ENCODE results near the gene HRG. TPM values are rescaled to one million over a fixed set of nuclear protein-coding genes. Genes with fewer than 3 reads are reported as not detected.

The HRG gene
- total RNA-seq, 1 experiment from 2014 or later = 1.3 TPM

DNA sequence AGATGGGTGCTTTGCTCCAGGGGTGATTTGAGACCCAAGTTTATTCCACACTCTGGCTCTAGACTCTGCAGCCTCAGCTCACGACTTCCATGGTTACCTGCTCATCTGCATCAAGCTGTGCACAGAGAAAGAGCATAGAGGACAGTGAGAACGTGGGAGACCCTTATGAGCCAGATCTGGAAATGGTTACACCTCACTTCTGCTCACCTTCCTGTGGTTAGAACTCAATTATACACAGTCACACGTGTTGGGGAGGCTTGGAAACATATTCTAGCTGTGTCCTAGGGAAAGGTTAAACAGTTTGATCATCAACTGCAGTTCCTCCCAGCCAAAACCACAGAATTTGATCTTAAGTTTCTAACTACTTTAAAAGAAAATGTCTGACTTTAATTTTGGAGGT, 23.8 kb upstream of the HRG start:
- ChIA-PET POLR2A (ENCODE audit: unreplicated experiment) (no interaction called here), CTCF (no interaction called here)
- H3K9me2 ChIP-seq (ENCODE audit: insufficient read depth) = no peaks in the 10 kb centered on the region
- no peak for DNase-seq
- intact Hi-C loops (cut with micrococcal nuclease; ENCODE audit: unreplicated experiment) = no loop called here
- H2AFZ ChIP-seq = no peak overlapping the region
- H3K36me3 ChIP-seq (ENCODE audit: low read depth) = no peaks in the 10 kb centered on the region
- no peak overlapping the region for H3K4me3 ChIP-seq
- H3F3A ChIP-seq (ENCODE audit: insufficient read depth, low read depth) = peaks cover 12% of the 10 kb centered on the region; the same call in 1 of the 2 replicates
- no peak overlapping the region for H3K4me2 ChIP-seq
- H4K20me1 ChIP-seq (ENCODE audit: insufficient read depth) = no peaks in the 10 kb centered on the region
- no peaks in the 10 kb centered on the region for H3K79me2 ChIP-seq (ENCODE audit: low read depth)
- TF ChIP-seq, protein P1, sequence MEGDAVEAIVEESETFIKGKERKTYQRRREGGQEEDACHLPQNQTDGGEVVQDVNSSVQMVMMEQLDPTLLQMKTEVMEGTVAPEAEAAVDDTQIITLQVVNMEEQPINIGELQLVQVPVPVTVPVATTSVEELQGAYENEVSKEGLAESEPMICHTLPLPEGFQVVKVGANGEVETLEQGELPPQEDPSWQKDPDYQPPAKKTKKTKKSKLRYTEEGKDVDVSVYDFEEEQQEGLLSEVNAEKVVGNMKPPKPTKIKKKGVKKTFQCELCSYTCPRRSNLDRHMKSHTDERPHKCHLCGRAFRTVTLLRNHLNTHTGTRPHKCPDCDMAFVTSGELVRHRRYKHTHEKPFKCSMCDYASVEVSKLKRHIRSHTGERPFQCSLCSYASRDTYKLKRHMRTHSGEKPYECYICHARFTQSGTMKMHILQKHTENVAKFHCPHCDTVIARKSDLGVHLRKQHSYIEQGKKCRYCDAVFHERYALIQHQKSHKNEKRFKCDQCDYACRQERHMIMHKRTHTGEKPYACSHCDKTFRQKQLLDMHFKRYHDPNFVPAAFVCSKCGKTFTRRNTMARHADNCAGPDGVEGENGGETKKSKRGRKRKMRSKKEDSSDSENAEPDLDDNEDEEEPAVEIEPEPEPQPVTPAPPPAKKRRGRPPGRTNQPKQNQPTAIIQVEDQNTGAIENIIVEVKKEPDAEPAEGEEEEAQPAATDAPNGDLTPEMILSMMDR (conservative IDR thresholded peaks at IDR 0.05) = no peak
- no peak for TF ChIP-seq EZH2 (IDR thresholded peaks at IDR 0.05; ENCODE audit: low read depth)
- peaks cover 26% of the 10 kb centered on the region for H3K4me1 ChIP-seq (replicated peaks; ENCODE audit: insufficient read depth)
- no TSS peak for BruUV-seq (replicated peaks)
- no peak overlapping the region for H3K27ac ChIP-seq
- no peaks in the 10 kb centered on the region for H3K9me3 ChIP-seq (ENCODE audit: insufficient read depth, low read depth)
- no peaks in the 10 kb centered on the region for H3K27me3 ChIP-seq (ENCODE audit: insufficient read depth, low read depth)

- CTCF ChIA-PET = interaction anchor here (0.6 to 2.0 kb wide), 2 partner anchors 26 to 990 kb away, joined by 3 to 8 read pairs; no protein-coding TSS in a partner anchor
Measured at GRCh38 chr3:186643493-186643892, 22.3 kb upstream of the HRG start.

GRCh38 chr3:186644683-186645082, 21.1 kb upstream of the HRG start:
- intact Hi-C loops (cut with micrococcal nuclease; ENCODE audit: unreplicated experiment) = loop anchor here (2.0 kb wide), 1 partner anchor 28 kb away; no protein-coding TSS in a partner anchor
- TF ChIP-seq, protein P1 (conservative IDR thresholded peaks at IDR 0.05) = no peak
- TF ChIP-seq EZH2 (IDR thresholded peaks at IDR 0.05; ENCODE audit: low read depth) = no peak
- Histone ChIP-seq H3K36me3 (ENCODE audit: low read depth) (no peaks in the 10 kb centered on the region), H3K27me3 (ENCODE audit: insufficient read depth, low read depth) (no peaks in the 10 kb centered on the region), H3K79me2 (ENCODE audit: low read depth) (no peaks in the 10 kb centered on the region), H3K27ac (no peak overlapping the region), H2AFZ (no peak overlapping the region; the same call in 1 of the 2 replicates), H3F3A (ENCODE audit: insufficient read depth, low read depth) (peaks cover 12% of the 10 kb centered on the region; the same call in 1 of the 2 replicates), H3K9me2 (ENCODE audit: insufficient read depth) (no peaks in the 10 kb centered on the region), H4K20me1 (ENCODE audit: insufficient read depth) (no peaks in the 10 kb centered on the region), H3K9me3 (ENCODE audit: insufficient read depth, low read depth) (no peaks in the 10 kb centered on the region), H3K4me1 (replicated peaks; ENCODE audit: insufficient read depth) (peaks cover 26% of the 10 kb centered on the region), H3K4me2 (peak overlapping the region; percentile 58), H3K4me3 (no peak overlapping the region)
- BruUV-seq (replicated peaks) = no TSS peak
- POLR2A ChIA-PET (ENCODE audit: unreplicated experiment) = no interaction called here
- DNase-seq = peak; percentile 74 to 90
- CTCF ChIA-PET = interaction anchor here (1.0 to 2.0 kb wide), 2 partner anchors 28 to 140 kb away, joined by 3 to 8 read pairs; no protein-coding TSS in a partner anchor

More at GRCh38 chr3:186643493-186643892, 22.3 kb upstream of the HRG start:
- no peaks in the 10 kb centered on the region for H3K9me2 ChIP-seq (ENCODE audit: insufficient read depth)
- no TSS peak for BruUV-seq (replicated peaks)
- no peak overlapping the region for H3K4me3 ChIP-seq
- no peak for TF ChIP-seq EZH2 (IDR thresholded peaks at IDR 0.05; ENCODE audit: low read depth)
- TF ChIP-seq, protein P1 (conservative IDR thresholded peaks at IDR 0.05) = no peak
- H4K20me1 ChIP-seq (ENCODE audit: insufficient read depth) = no peaks in the 10 kb centered on the region
- H3K9me3 ChIP-seq (ENCODE audit: insufficient read depth, low read depth) = no peaks in the 10 kb centered on the region
- intact Hi-C loops (cut with micrococcal nuclease; ENCODE audit: unreplicated experiment) = no loop called here
- DNase-seq = no peak
- H3K4me2 ChIP-seq = no peak overlapping the region
- POLR2A ChIA-PET (ENCODE audit: unreplicated experiment) = interaction anchor here (0.7 kb wide), 2 partner anchors 110 to 155 kb away, joined by 3 read pairs; no protein-coding TSS in a partner anchor
- H3F3A ChIP-seq (ENCODE audit: insufficient read depth, low read depth) = peaks cover 12% of the 10 kb centered on the region; the same call in 1 of the 2 replicates
- H3K79me2 ChIP-seq (ENCODE audit: low read depth) = no peaks in the 10 kb centered on the region
- H2AFZ ChIP-seq = no peak overlapping the region
- no peak overlapping the region for H3K27ac ChIP-seq
- H3K4me1 ChIP-seq (replicated peaks; ENCODE audit: insufficient read depth) = peaks cover 26% of the 10 kb centered on the region
- no peaks in the 10 kb centered on the region for H3K36me3 ChIP-seq (ENCODE audit: low read depth)
- no peaks in the 10 kb centered on the region for H3K27me3 ChIP-seq (ENCODE audit: insufficient read depth, low read depth)

All from PC-9 (cell line).